Measurements from ENCODE around the gene ATAD3A. TPM values are rescaled to one million over a fixed set of nuclear protein-coding genes. Genes with fewer than 3 reads are reported as not detected.
"Not testable (repeated sequence)": the region's sequence is repeated elsewhere in the genome, so short reads cannot be mapped to it uniquely, and the experiment has no call there.

Gene ATAD3A
- total RNA-seq (61.7 and 79.7 TPM in 2 replicates), polyA plus RNA-seq (74.8 and 77.9 TPM in 2 replicates)

GRCh38 chr1:1511533-1512285, at the start of gene ATAD3A:
Gene ATAD3A (plus strand): TSS chr1:1512162. CDS start chr1:1512269, 107 bp downstream.
- H3K36me3 ChIP-seq: peaks cover 2% of the 10 kb centered on the region
- H3K9me3 ChIP-seq (ENCODE audit: low read depth): no peaks in the 10 kb centered on the region
- H3K27me3 ChIP-seq: no peaks in the 10 kb centered on the region
- H3K27ac ChIP-seq: peak within 1 kb of the TSS; percentile 84
- DNase-seq (ENCODE audit: low read depth in 1 of 2, low spot score in 1 of 2): peak; percentile 98 to 99
- H3K4me3 ChIP-seq: peak within 1 kb of the TSS; percentile 55
- H3K4me1 ChIP-seq (ENCODE audit: low read depth): peaks cover 3% of the 10 kb centered on the region
- no peak for TF ChIP-seq CTCF (IDR thresholded peaks at IDR 0.05; ENCODE audit: low read depth, low read length)

DNA sequence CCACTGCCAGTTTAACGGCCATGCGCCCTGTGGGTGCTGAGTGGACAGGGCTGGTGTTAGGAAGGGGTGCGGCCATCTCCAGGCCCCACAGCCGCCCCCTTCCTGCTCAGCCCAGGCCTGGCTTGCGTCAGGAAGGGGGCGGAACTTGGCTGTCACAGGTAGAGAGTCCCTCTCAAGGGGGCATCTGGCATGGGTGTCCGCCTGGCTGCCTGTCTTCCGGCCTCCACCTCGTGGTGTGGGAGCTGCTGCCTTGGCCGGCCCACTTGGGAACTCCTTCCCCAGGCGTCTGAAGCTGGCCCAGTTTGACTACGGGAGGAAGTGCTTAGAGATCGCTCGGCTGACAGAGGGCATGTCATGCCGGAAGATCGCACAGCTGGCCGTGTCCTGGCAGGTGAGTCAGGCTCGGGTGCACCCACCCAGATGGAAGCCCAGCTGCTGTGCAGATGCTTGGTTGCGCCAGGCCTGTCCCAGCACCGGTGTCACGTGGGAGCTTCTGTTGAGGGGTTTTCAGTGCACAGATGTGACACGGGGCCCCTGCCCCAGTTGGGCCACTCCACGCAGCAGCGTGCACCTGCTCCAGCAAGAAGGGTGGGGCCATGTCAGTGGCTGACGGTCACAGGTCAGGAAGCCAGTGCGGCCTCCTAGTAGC, 49.5 kb upstream of the ATAD3A start:
- peak; percentile 41 to 56 for DNase-seq (ENCODE audit: low read depth in 1 of 2, low spot score in 1 of 2)
- Histone ChIP-seq H3K27ac (no peak overlapping the region), H3K9me3 (ENCODE audit: low read depth) (no peaks in the 10 kb centered on the region), H3K36me3 (no peaks in the 10 kb centered on the region), H3K4me3 (no peak overlapping the region), H3K4me1 (ENCODE audit: low read depth) (no peaks in the 10 kb centered on the region), H3K27me3 (no peaks in the 10 kb centered on the region)
- TF ChIP-seq CTCF (IDR thresholded peaks at IDR 0.05; ENCODE audit: low read depth, low read length): no peak

GRCh38 chr1:1463312-1463711, 48.6 kb upstream of the ATAD3A start:
- H3K4me3 ChIP-seq: no peak overlapping the region
- no peak for TF ChIP-seq CTCF (IDR thresholded peaks at IDR 0.05; ENCODE audit: low read depth, low read length)
- no peaks in the 10 kb centered on the region for H3K9me3 ChIP-seq (ENCODE audit: low read depth)
- H3K27me3 ChIP-seq: no peaks in the 10 kb centered on the region
- H3K27ac ChIP-seq: no peak overlapping the region
- no peaks in the 10 kb centered on the region for H3K4me1 ChIP-seq (ENCODE audit: low read depth)
- no peak for DNase-seq (ENCODE audit: low read depth in 1 of 2, low spot score in 1 of 2)
- H3K36me3 ChIP-seq: no peaks in the 10 kb centered on the region

DNA sequence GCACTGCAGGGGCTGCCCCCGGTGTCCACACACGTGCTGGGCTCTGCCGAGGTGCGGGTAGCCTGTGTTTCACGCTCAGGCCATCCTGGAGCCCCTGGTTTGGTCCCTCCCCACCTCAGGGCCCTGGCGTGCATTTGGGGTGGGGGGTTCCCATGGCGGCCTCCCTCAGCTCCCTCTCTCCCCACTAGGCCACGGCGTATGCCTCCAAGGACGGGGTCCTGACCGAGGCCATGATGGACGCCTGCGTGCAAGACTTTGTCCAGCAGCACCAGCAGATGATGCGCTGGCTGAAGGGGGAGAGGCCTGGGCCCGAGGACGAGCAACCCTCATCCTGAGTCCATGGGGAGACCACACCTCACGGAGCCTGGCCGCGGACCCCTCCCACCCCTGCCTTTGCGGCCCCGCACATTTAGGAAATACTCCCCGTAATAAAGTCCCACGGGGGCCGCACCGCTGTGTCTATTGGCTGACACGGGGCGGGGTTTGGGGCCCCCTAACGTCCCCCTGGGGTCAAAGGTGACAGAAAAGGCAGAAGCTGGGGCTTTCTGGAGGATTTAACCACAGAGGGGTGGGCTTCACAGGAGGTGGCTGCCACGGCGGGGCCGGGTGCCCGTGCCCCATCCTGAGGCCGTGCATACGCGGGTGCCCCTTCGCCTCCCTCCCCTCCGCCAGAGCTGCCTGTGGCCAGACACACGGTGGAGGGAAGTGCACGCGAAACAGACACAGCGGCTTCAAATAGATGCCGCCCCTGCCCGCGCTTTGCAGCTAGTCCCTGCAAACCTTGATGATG, 43.6 kb upstream of the ATAD3A start:
- DNase-seq (ENCODE audit: low read depth in 1 of 2, low spot score in 1 of 2); H3K9me3 ChIP-seq (ENCODE audit: low read depth); H3K4me1 ChIP-seq (ENCODE audit: low read depth); H3K36me3 ChIP-seq; H3K27me3 ChIP-seq; H3K4me3 ChIP-seq; H3K27ac ChIP-seq: not testable (repeated sequence)

DNA sequence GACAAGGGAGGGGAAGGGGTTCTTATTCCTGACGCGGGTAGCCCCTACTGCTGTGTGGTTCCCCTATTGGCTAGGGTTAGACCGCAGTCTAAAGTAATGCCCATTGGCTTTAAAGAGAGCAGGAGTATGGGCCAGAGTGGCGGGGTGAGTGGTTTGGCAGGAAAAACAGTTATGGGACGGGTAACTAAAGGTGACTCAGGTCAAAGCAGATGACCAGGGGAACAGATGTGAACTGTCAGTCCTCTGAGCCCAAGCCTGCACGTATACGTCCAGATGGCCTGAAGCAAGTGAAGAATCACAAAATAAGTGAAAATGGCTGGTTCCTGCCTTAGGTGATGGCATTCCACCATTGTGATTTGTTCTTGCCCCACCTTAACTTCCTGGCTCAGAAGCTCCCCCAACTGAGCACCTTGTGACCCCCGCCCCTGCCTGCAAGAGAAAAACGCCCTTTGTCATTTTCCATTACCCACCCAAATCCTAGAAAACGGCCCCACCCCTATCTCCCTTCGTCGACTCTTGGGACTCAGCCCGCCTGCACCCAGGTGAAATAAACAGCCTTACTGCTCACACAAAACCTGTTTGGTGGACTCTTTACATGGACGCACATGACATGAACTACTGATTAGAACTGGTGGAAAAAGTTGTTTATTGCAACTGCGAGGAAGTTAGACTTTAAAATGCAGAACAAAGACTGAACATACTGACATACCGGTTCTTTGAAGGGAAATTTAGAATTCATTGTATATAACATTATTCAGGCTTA, 41.2 kb upstream of the ATAD3A start:
- H3K4me1 ChIP-seq (ENCODE audit: low read depth): peaks cover 4% of the 10 kb centered on the region
- H3K27ac ChIP-seq: peak overlapping the region; percentile 61
- no peaks in the 10 kb centered on the region for H3K27me3 ChIP-seq
- H3K36me3 ChIP-seq: no peaks in the 10 kb centered on the region
- peak in 1 of 2 donors; percentile 6 for DNase-seq (ENCODE audit: low read depth in 1 of 2, low spot score in 1 of 2)
- H3K9me3 ChIP-seq (ENCODE audit: low read depth): no peaks in the 10 kb centered on the region
- H3K4me3 ChIP-seq: peak overlapping the region; percentile 85
- TF ChIP-seq CTCF (IDR thresholded peaks at IDR 0.05; ENCODE audit: low read depth, low read length): no peak
